ENCODE data around the gene SKAP2.

The SKAP2 gene

DNA sequence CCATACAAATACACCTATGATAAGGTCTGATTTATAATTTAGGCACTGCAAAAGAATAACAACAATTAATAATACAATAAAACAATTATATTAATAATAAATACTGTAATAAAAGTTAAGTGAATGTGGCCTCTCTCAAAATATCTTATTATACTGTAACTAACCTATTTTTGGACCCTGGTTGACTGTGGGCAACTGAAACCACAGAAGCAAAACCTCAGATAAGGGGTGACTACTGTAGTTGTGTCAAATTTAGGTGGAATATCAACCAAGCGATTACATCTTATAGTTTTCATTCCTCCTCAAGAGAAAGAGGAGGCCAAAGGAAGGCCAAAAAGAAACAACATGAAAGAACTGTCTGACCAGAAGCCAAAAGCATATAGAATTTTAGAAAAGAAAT, 103.9 kb downstream of the SKAP2 start:
- Mint-ChIP-seq H3K4me1 (no peaks in the 10 kb centered on the region), H3K4me3 (no peak overlapping the region), H3K36me3 (no peaks in the 10 kb centered on the region), H3K27me3 (no peaks in the 10 kb centered on the region), H3K27ac (no peak overlapping the region), H3K9me3 (no peaks in the 10 kb centered on the region)
- DNase-seq, result no peak
- CTCF ChIA-PET, result no interaction called here

DNA sequence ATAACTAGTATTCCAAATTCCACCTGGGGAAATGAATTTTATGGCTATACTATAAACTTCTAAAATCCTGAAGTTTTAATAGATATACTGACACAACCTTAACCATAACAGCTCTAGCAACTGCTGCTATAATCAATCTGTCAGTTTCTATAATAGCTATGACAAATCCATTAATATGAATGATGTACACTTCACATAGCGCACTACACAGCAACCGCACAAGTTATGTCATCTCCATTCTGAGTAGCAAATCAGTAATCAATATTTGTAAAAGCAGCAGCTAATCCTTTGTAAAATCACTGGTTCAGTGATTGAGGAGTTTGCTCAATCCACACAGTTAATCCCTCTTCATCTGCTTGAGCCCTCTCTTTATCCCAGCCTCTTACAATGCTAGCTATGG, 105.3 kb downstream of the SKAP2 start:
- DNase-seq, result no peak
- Mint-ChIP-seq H3K27ac (no peak overlapping the region), H3K4me1 (no peaks in the 10 kb centered on the region), H3K9me3 (no peaks in the 10 kb centered on the region), H3K36me3 (no peaks in the 10 kb centered on the region), H3K27me3 (no peaks in the 10 kb centered on the region), H3K4me3 (no peak overlapping the region)
- CTCF ChIA-PET, result no interaction called here

DNA sequence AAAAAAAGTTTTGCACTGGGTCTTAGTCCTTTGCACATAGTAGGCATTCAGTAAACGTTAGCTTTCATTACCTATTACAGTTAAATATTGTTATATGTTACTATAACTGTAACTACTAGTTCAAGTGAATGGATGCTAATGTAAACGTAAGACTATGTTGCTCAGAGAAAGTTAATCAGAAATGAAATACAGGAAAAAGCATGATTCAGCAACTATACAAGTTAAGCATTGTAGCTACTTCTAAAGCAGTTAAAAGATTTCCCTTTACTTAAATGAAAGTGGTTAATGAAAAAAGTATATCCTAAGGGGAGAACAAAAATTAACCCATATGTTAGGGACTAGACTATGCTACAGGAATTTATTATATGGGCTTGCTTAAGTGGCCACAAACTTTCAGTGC, 121.2 kb downstream of the SKAP2 start:
- peaks cover 8% of the 10 kb centered on the region for H3K27me3 Mint-ChIP-seq

DNA sequence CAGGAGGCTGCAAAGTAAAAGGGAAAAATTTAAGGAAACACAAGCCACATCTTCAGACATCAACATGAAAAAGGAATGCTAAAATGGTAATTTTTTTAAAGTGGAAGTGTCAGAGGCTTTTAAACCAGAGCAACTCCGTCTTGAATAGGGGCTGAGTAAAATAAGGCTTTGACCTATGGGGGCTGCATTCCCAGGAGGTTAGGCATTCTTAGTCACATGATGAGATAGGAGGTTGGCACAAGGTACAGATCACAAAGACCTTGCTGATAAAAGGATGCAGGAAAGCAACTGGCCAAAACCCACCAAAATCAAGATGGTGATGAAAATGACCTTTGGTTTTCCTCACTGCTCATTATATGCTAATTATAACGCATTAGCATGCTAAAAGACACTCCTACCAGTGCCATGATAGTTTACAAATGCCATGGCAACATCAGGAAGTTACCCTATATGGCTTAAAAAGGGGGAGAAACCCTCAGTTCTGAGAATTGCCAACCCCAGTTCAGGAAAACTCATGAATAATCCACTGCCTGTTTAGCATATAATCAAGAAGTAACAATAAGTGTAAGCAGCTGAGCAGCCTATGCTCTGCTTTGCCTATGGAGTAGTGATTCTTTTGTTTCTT, 128.3 kb downstream of the SKAP2 start:
- no peaks in the 10 kb centered on the region for H3K36me3 Mint-ChIP-seq
- H3K4me1 Mint-ChIP-seq, result no peaks in the 10 kb centered on the region
- DNase-seq, result no peak
- no peaks in the 10 kb centered on the region for H3K9me3 Mint-ChIP-seq
- CTCF ChIA-PET, result no interaction called here
- H3K4me3 Mint-ChIP-seq, result no peak overlapping the region
- H3K27ac Mint-ChIP-seq, result no peak overlapping the region
- H3K27me3 Mint-ChIP-seq, result peaks cover 4% of the 10 kb centered on the region

More for the DNA sequence above, 121.2 kb downstream of the SKAP2 start:
- Mint-ChIP-seq H3K36me3 (no peaks in the 10 kb centered on the region), H3K4me1 (no peaks in the 10 kb centered on the region), H3K4me3 (no peak overlapping the region), H3K9me3 (no peaks in the 10 kb centered on the region), H3K27ac (no peak overlapping the region)
- DNase-seq, result no peak
- CTCF ChIA-PET, result interaction anchor here (0.6 kb wide), 1 partner anchor 68 kb away, joined by 3 read pairs; no protein-coding TSS in a partner anchor

DNA sequence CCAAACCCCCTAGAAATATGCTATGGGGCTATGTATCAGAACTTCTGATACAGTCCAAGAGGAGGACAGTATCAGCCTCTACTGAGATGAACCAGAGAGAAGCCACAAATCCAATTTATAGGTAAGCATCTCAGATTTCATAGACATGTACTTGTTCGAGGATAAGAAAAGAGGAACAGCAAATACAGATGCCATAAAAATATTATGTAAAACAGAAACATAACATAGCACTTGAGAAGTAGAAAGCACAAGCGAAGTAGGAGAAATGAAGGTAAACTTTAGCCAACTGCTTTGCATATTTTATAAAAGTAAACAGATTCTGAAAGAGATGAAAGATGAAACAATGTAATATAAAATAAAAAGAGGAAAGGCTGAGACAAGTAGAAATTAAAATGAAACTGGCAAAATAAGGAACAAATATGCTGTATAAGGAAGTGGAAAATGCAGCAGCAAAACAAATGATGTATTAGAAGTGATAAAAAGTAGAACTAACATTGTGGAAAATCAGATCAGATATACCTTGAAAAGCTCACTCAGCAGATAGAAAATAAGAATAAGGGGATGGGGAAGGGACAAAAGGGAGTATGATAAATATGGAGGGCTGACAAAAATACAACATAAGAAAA, 135.1 kb downstream of the SKAP2 start:
- CTCF ChIA-PET, result no interaction called here
- Mint-ChIP-seq H3K27ac (no peak overlapping the region), H3K4me1 (no peaks in the 10 kb centered on the region), H3K4me3 (no peak overlapping the region), H3K36me3 (no peaks in the 10 kb centered on the region), H3K9me3 (no peaks in the 10 kb centered on the region), H3K27me3 (peaks cover 4% of the 10 kb centered on the region)
- no peak for DNase-seq

DNA sequence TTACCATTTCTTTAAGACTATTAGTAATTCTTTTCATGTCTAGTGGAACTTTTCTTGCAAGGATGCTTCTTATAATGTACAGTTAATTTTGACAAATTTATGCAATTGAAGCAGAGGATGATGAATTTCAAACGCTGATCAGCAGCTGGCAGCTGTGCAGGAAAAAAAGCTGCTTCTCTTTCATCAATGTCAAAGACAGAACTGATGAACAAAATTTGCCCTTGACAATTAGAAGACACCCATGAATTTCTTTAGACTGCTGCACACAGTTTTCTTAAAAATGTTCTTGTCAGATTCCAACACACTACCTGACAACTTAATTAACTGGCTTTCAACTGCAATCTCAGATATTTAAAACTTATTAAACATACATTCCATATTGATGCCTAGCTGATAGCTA, 138.3 kb downstream of the SKAP2 start:
- CTCF ChIA-PET, result no interaction called here
- Mint-ChIP-seq H3K4me1 (no peaks in the 10 kb centered on the region), H3K4me3 (no peak overlapping the region), H3K9me3 (no peaks in the 10 kb centered on the region), H3K27me3 (peaks cover 4% of the 10 kb centered on the region), H3K36me3 (no peaks in the 10 kb centered on the region), H3K27ac (no peak overlapping the region)
- DNase-seq, result no peak

DNA sequence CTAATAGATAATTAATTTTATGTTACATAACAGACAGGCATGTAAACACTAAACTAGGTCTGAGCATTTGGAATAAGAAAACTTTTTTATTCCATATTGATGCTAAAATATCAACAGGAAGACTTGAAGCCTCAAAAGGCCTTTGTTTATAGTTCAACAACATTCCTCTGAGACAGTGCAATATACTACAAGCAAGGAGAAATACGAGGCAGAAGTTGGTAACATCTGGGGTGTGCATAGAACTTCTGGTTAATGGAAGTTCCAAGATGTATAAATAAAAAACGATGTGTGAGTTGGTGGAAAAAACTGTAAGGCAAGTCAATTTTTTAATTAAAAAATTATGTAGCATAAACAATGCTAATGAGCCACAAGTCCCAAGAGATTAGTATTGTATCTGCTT, 139.6 kb downstream of the SKAP2 start:
- no peak for DNase-seq
- CTCF ChIA-PET, result no interaction called here
- peaks cover 4% of the 10 kb centered on the region for H3K27me3 Mint-ChIP-seq

DNA sequence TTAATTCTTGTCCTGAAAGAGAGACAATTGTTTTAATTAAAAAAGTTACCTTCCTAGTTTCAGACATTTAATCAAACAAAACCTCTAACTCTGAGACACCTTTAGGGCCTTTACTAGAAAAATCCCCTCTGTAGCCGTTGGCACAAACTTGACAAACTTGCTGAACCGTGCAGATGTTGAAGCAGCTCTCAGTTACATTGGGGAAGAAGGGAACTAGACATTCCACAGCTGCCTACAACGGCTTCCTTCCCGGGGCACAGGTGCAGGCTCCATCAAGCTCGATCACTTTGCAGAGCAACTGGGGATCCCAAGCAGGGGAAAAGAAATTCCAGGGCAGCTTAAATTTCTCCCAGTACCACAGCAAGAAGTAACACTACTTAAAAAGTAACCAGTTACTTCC, 141.3 kb downstream of the SKAP2 start:
- Mint-ChIP-seq H3K4me1 (no peaks in the 10 kb centered on the region), H3K36me3 (no peaks in the 10 kb centered on the region), H3K4me3 (no peak overlapping the region), H3K27ac (no peak overlapping the region), H3K27me3 (peaks cover 11% of the 10 kb centered on the region), H3K9me3 (no peaks in the 10 kb centered on the region)
- CTCF ChIA-PET, result no interaction called here
- no peak for DNase-seq

More for the DNA sequence above, 139.6 kb downstream of the SKAP2 start:
- H3K9me3 Mint-ChIP-seq, result no peaks in the 10 kb centered on the region
- H3K4me1 Mint-ChIP-seq, result no peaks in the 10 kb centered on the region
- H3K27ac Mint-ChIP-seq, result no peak overlapping the region
- no peak overlapping the region for H3K4me3 Mint-ChIP-seq
- no peaks in the 10 kb centered on the region for H3K36me3 Mint-ChIP-seq

DNA sequence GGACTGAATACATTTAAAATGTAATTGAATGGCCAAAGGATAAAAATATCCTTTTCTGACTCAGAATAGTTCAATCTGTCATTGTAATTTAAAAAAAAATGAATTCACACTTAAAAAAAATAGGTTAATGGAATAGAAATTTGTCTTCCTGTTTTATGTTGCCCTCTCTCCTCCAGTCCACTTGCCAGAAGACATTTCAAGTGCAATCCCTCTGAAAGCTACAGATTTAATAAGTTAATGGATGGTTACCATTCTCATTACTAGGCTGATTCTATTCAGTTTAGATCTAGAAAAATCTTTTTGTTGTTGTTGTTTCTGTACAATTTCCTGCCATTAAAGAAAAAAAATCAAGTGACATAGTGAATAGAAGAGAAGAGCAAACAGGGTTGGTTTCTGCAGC, 142.9 kb downstream of the SKAP2 start:
- Mint-ChIP-seq H3K27me3 (peaks cover 7% of the 10 kb centered on the region), H3K4me3 (no peak overlapping the region)

DNA sequence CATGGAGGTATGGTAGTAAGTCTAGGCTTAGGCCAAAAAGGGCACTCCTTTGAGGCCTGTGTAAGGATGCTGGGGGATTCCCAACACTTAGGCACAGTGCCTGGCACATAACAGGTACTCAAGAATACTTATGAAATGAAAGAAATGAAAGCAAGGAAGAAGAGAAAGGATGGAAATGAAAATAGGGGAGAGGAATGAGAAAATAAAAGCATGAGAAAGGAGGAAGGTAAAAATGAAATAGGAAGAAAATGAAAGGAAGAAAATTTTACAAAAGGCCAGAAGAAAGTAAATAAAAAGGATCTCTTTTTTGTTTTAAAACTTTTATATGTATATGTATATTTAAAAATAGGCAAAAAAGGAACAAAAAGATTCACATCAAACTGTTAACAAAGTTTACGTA, 146.3 kb downstream of the SKAP2 start:
- H3K36me3 Mint-ChIP-seq, result no peaks in the 10 kb centered on the region
- no peaks in the 10 kb centered on the region for H3K4me1 Mint-ChIP-seq
- CTCF ChIA-PET, result no interaction called here
- H3K27ac Mint-ChIP-seq, result no peak overlapping the region
- H3K27me3 Mint-ChIP-seq, result peaks cover 7% of the 10 kb centered on the region
- no peak overlapping the region for H3K4me3 Mint-ChIP-seq
- no peaks in the 10 kb centered on the region for H3K9me3 Mint-ChIP-seq
- DNase-seq, result no peak

More for the DNA sequence above, 142.9 kb downstream of the SKAP2 start:
- no peak for DNase-seq
- CTCF ChIA-PET, result no interaction called here
- Mint-ChIP-seq H3K36me3 (no peaks in the 10 kb centered on the region), H3K27ac (no peak overlapping the region), H3K9me3 (no peaks in the 10 kb centered on the region), H3K4me1 (no peaks in the 10 kb centered on the region)

DNA sequence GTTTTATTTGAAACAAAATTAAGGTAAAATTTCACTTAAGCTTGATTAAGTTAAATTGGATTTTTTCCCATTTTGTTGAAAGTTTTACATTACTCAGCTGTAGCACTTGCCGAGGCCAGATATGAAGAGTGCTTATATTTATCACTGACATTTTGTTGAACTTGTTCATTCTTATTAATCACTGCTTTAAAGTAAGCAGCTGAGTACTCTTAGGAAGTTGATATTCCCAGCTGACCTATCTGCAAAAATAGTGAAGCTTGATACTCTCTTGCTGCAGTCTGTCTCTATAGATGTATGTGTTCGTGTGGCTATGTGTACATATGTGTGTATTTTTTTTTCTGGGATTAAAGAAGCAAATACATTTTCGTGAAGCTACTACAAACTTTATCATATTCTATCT, 150.0 kb downstream of the SKAP2 start:
- Mint-ChIP-seq H3K36me3 (no peaks in the 10 kb centered on the region), H3K4me1 (no peaks in the 10 kb centered on the region), H3K9me3 (no peaks in the 10 kb centered on the region), H3K4me3 (no peak overlapping the region), H3K27me3 (peaks cover 6% of the 10 kb centered on the region), H3K27ac (no peak overlapping the region)
- CTCF ChIA-PET, result no interaction called here
- no peak for DNase-seq

DNA sequence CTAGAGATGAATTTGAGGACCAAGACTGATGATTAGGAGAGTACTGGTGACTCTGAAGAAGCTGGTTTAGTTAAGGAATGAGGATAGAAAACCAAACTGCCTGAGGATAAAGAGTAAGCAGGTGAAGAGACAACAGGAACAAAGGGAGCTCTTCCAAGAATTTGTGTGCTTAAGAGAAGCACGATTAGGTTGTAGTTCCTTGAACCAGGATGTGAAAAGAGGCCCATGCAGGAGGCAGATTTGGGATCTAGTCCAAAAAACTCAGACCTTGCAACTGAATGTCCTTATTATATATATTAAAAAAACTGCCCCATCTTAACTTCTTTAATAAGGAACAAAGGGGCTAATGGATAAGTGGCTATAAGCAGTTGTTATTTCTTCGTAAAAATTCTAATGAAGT, 150.4 kb downstream of the SKAP2 start:
- no peaks in the 10 kb centered on the region for H3K9me3 Mint-ChIP-seq
- no peaks in the 10 kb centered on the region for H3K4me1 Mint-ChIP-seq
- no peaks in the 10 kb centered on the region for H3K36me3 Mint-ChIP-seq
- H3K27ac Mint-ChIP-seq, result no peak overlapping the region
- no peak overlapping the region for H3K4me3 Mint-ChIP-seq
- CTCF ChIA-PET, result no interaction called here
- peaks cover 1% of the 10 kb centered on the region for H3K27me3 Mint-ChIP-seq
- DNase-seq, result no peak

DNA sequence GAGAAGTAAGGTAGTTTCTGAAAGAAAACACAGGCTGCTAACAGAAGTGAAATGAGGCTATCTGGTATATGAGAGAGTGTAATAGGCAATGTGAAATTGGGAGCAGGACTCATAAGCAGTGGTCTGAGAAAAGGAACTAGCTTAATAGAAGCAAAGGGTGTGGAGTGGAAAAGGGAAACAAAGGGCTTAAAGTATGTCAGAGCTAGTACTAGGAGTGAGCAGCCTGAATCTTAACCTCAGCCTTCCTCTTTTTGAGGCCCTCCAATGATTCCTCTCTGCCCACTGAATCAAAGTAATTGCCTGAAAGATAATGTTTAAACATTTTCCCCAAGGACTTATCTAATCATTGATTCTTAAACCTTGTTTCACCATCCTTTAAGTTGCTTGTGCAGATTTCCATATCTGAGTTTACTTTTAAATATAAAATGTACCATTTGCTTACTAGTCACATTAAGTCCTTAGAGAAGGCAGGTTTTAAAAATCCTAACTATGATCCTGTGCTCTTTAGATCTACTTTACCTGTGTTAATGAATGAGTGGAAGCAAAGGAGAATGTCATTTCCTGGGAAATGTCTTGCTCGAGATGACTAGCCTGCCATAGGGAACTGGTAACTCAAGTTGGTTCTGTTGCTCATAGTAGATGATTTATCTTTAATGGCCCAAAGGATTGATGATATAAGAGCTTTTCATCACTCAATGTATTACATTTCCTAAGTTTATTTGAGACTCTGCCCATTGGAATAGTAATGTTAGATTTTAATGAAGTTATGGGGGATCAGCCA, 155.0 kb downstream of the SKAP2 start:
- Mint-ChIP-seq H3K36me3 (no peaks in the 10 kb centered on the region), H3K27me3 (no peaks in the 10 kb centered on the region), H3K27ac (no peak overlapping the region), H3K9me3 (no peaks in the 10 kb centered on the region), H3K4me3 (no peak overlapping the region), H3K4me1 (no peaks in the 10 kb centered on the region)
- CTCF ChIA-PET, result no interaction called here
- DNase-seq, result no peak

DNA sequence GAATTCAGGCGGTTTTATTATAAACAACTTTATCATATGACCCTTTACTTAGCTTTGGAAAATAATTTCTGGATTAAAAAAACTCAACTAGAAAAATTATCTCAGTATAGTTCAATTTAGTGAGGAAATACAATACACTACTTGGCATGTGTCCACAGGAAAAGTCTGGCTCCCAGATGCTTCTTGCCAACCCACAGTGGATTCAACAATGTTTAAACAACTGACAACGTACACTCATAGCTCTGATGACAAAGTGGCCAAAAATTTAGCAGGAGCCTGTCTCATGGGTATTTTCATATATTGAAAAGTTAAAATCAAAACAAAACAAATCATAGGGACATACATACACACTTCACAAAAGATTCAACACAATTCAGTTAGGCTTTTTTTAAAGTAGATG, 158.8 kb downstream of the SKAP2 start:
- CTCF ChIA-PET, result no interaction called here
- Mint-ChIP-seq H3K27me3 (peaks cover 3% of the 10 kb centered on the region), H3K27ac (no peak overlapping the region), H3K9me3 (no peaks in the 10 kb centered on the region), H3K4me3 (no peak overlapping the region), H3K4me1 (no peaks in the 10 kb centered on the region), H3K36me3 (no peaks in the 10 kb centered on the region)
- DNase-seq, result no peak

DNA sequence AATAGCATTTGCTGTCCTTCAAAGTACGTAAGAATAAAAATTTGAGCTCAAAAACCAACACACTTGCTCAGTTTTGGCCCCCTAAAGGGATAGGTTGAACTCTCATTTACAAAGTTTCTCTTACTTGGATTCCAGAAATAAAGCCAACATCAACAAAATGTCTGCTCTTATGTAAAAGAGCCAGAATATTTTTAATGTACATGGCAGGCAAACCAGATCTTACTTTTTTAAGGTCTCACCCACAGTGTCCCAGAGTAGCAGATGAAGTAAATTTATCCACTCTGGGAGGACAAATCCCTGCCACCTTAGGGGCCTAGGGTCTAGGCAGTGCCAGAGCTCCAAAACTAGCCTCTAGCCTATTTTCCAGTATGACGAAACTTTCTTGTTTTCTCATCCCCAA, 159.6 kb downstream of the SKAP2 start:
- Mint-ChIP-seq H3K4me1 (no peaks in the 10 kb centered on the region), H3K27me3 (peaks cover 3% of the 10 kb centered on the region), H3K27ac (no peak overlapping the region), H3K9me3 (no peaks in the 10 kb centered on the region), H3K36me3 (no peaks in the 10 kb centered on the region), H3K4me3 (no peak overlapping the region)
- CTCF ChIA-PET, result no interaction called here
- no peak for DNase-seq

Measured in activated naive CD4-positive, alpha-beta T cell treated with anti-CD3 and anti-CD28 coated beads, Interleukin-2, amount 10 ng/mL, durations not matched to agents 7 days and 5 days (primary cell).